Panc1 (cell line): ENCODE data around the gene ZNF684. TPM values are rescaled to one million over a fixed set of nuclear protein-coding genes. Genes with fewer than 3 reads are reported as not detected.
"Not testable (repeated sequence)": the region's sequence is repeated elsewhere in the genome, so short reads cannot be mapped to it uniquely, and the experiment has no call there.

Experiments
- ATAC-seq: fragments of 200-7000 bp; cut with Tn5 transposase; 2 replicates; pipeline ENCODE4 v1.9.1; 2020; ENCODE audit warnings: mild to moderate bottlenecking, moderate library complexity
- BruUV-seq: library from RNA; stranded (reverse); fragments of 400-500 nt; replicated peaks from 2 replicates; lab custom pipeline; 2021; lab: Mats Ljungman, UMichigan
- CTCF ChIA-PET: fragments of 300-600 bp; sonication (Branson Sonifier 250); formaldehyde crosslinking; loops from one replicate; lab custom pipeline; 2022; ENCODE audit warnings: antibody characterized with exemption; lab: Charles Lee
- POLR2A ChIA-PET: fragments of 300-600 bp; sonication (Branson Sonifier 250); formaldehyde crosslinking; loops from one replicate; lab custom pipeline; 2022; ENCODE audit warnings: antibody characterized with exemption; lab: Charles Lee
- DNase-seq: peaks from one replicate; pipeline ENCODE4 v3.0.0-alpha.2; 2010; ENCODE audit warnings: low read depth, low spot score
- H3K27ac ChIP-seq: 2 replicates; pipeline ENCODE4 v1.5.1; 2011; ENCODE audit warnings: mild to moderate bottlenecking, low read length, inconsistent platforms
- H3K27me3 ChIP-seq: fragments of 200-500 bp; sonication (Bioruptor generic); 2 replicates; pipeline ENCODE4 v1.6.0; 2014; ENCODE audit warnings: low read length, inconsistent platforms; ENCODE audit not compliant: control insufficient read depth, insufficient read depth
- H3K36me3 ChIP-seq: fragments of 200-500 bp; sonication (Bioruptor generic); 2 replicates; pipeline ENCODE4 v1.5.1; 2014; ENCODE audit warnings: inconsistent platforms, mild to moderate bottlenecking, low read length, moderate library complexity; ENCODE audit not compliant: control insufficient read depth, insufficient read depth
- H3K4me1 ChIP-seq: 2 replicates; pipeline ENCODE4 v1.5.1; 2011; ENCODE audit warnings: inconsistent platforms, mild to moderate bottlenecking, low read length, moderate library complexity; ENCODE audit not compliant: control insufficient read depth, insufficient read depth
- H3K4me3 ChIP-seq, 2 experiments: 2 replicates each; pipeline ENCODE4 v1.5.1; 2011 to 2012; ENCODE audit warnings: low read depth in 2 of 2, low read length in 2 of 2, mild to moderate bottlenecking in 2 of 2, inconsistent platforms in 1 of 2, moderate library complexity in 1 of 2
- H3K9me3 ChIP-seq: fragments of 200-500 bp; sonication (Bioruptor generic); 2 replicates; pipeline ENCODE4 v1.5.1; 2014; ENCODE audit warnings: low read depth, mild to moderate bottlenecking, inconsistent platforms, low read length, moderate library complexity; ENCODE audit not compliant: control insufficient read depth, insufficient read depth
- CTCF ChIP-seq: fragments of 450-650 bp; IDR thresholded peaks from 2 replicates; pipeline ENCODE4 v1.5.1; 2017; ENCODE audit warnings: mild to moderate bottlenecking
- POLR2AphosphoS5 ChIP-seq: IDR thresholded peaks from 2 replicates; pipeline ENCODE4 v1.6.1; 2012; ENCODE audit warnings: mild to moderate bottlenecking, low read depth, low read length, moderate library complexity
- SIN3A ChIP-seq: IDR thresholded peaks from 2 replicates; pipeline ENCODE4 v1.6.1; 2012; ENCODE audit warnings: low read depth, mild to moderate bottlenecking, low read length, moderate library complexity, borderline replicate concordance; ENCODE audit not compliant: insufficient read depth
- TCF7L2 ChIP-seq: IDR thresholded peaks from 2 replicates; pipeline ENCODE4 v1.6.1; 2011; ENCODE audit warnings: mild to moderate bottlenecking, low read depth, low read length, inconsistent platforms
- in situ Hi-C: cut with HindIII; loops from 2 replicates; pipeline ENCODE4 v1.10.0; 2016; ENCODE audit warnings: low sequenced_read_pairs, low pct_unique_long_range_greater_than_20kb
- intact Hi-C: fragments of 100-400 bp; cut with micrococcal nuclease; formaldehyde crosslinking; loops from one replicate; pipeline ENCODE4 v1.10.0; 2022; ENCODE audit not compliant: unreplicated experiment
- total RNA-seq: library from RNA; stranded (reverse); gene quantifications from one replicate; pipeline ENCODE4 v1.2.1, GENCODE V29; 2021; ENCODE audit not compliant: unreplicated experiment
- TF ChIP-seq, protein P1 (sequence below), 2 experiments: IDR thresholded peaks; 2 replicates each; pipeline ENCODE4 v1.6.1; 2011 to 2012; ENCODE audit warnings: low read depth in 2 of 2, control low read depth in 1 of 2, low read length in 1 of 2, mild to moderate bottlenecking in 1 of 2, moderate library complexity in 1 of 2; ENCODE audit not compliant: insufficient read depth in 1 of 2

Gene ZNF684
- total RNA-seq, 1 experiment from 2014 or later = 5.3 TPM

GRCh38 chr1:40558241-40558640 is 26.8 kb downstream of the ZNF684 start:
- CTCF ChIA-PET = interaction anchor here (0.6 kb wide), 1 partner anchor 215 kb away, joined by 6 read pairs; no protein-coding TSS in a partner anchor
- H3K27me3 ChIP-seq, H3K9me3 ChIP-seq, POLR2A ChIA-PET, H3K4me3 ChIP-seq, BruUV-seq, H3K4me1 ChIP-seq, DNase-seq, H3K36me3 ChIP-seq, in situ Hi-C loops, ATAC-seq, intact Hi-C loops, H3K27ac ChIP-seq: not testable (repeated sequence)

DNA sequence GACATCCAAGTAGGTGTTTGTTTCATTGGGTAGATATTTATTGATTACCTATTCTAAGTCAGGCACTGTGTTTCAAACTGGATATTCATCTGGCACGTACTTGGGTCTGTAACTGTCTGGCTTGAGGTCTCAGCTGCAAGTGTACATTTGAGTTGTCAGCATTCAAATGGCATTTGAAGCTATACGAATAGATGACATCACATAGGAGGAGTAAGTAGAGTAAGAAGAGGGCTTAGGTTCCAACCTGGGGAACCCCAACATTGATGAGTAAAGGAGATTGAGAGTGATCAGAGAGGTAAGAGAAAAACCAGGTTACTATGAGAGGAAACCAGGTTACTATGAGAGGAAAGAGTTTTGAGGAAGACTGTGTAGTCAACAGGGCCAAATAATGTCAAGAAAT is 30.7 kb downstream of the ZNF684 start:
- Histone ChIP-seq H3K4me3 (no peak overlapping the region), H3K27me3 (no peaks in the 10 kb centered on the region), H3K27ac (no peak overlapping the region), H3K4me1 (no peaks in the 10 kb centered on the region), H3K36me3 (no peaks in the 10 kb centered on the region), H3K9me3 (no peaks in the 10 kb centered on the region)
- DNase-seq (no peak), ATAC-seq (no peak)
- ChIA-PET POLR2A (no interaction called here), CTCF (no interaction called here)
- intact Hi-C loops (no loop called here), in situ Hi-C loops (no loop called here)
- TF ChIP-seq TCF7L2 (no peak), SIN3A (no peak)
- no TSS peak for BruUV-seq

- Histone ChIP-seq H3K4me3 (no peak overlapping the region), H3K27ac (no peak overlapping the region), H3K36me3 (no peaks in the 10 kb centered on the region), H3K27me3 (no peaks in the 10 kb centered on the region), H3K9me3 (no peaks in the 10 kb centered on the region), H3K4me1 (no peaks in the 10 kb centered on the region)
- no peak for ATAC-seq
- POLR2A ChIA-PET = no interaction called here
- TF ChIP-seq POLR2AphosphoS5 (no peak), SIN3A (no peak), TCF7L2 (no peak)
- intact Hi-C loops = no loop called here
- CTCF ChIA-PET = no interaction called here
- BruUV-seq = no TSS peak
- no peak for DNase-seq
- in situ Hi-C loops = no loop called here
Observed at GRCh38 chr1:40563266-40563665, 31.8 kb downstream of the ZNF684 start.

DNA sequence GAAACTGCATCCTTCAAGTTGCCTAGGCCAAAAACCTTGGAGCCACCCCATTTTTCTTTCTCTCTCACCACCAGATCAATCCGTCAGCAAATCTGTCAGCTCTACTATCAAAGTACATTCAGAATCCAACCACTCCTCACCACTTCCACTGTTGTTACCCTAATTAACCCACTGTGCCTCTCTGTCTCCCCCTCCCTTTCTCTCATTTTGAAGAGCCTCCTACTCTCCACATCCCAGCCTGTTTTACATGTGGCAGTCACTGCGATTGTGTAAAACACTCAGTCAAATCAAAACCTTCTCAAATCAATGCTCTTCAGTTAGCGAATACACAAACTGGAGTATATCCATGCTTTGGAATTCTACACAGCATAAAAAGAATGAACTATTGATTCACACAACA is 33.1 kb downstream of the ZNF684 start:
- POLR2A ChIA-PET = no interaction called here
- intact Hi-C loops (no loop called here), in situ Hi-C loops (no loop called here)
- no TSS peak for BruUV-seq
- Histone ChIP-seq H3K36me3 (no peaks in the 10 kb centered on the region), H3K9me3 (no peaks in the 10 kb centered on the region), H3K4me1 (no peaks in the 10 kb centered on the region), H3K27ac (no peak overlapping the region), H3K27me3 (no peaks in the 10 kb centered on the region), H3K4me3 (no peak overlapping the region)
- CTCF ChIA-PET = no interaction called here
- ATAC-seq (no peak), DNase-seq (no peak)
- TF ChIP-seq, protein P1, sequence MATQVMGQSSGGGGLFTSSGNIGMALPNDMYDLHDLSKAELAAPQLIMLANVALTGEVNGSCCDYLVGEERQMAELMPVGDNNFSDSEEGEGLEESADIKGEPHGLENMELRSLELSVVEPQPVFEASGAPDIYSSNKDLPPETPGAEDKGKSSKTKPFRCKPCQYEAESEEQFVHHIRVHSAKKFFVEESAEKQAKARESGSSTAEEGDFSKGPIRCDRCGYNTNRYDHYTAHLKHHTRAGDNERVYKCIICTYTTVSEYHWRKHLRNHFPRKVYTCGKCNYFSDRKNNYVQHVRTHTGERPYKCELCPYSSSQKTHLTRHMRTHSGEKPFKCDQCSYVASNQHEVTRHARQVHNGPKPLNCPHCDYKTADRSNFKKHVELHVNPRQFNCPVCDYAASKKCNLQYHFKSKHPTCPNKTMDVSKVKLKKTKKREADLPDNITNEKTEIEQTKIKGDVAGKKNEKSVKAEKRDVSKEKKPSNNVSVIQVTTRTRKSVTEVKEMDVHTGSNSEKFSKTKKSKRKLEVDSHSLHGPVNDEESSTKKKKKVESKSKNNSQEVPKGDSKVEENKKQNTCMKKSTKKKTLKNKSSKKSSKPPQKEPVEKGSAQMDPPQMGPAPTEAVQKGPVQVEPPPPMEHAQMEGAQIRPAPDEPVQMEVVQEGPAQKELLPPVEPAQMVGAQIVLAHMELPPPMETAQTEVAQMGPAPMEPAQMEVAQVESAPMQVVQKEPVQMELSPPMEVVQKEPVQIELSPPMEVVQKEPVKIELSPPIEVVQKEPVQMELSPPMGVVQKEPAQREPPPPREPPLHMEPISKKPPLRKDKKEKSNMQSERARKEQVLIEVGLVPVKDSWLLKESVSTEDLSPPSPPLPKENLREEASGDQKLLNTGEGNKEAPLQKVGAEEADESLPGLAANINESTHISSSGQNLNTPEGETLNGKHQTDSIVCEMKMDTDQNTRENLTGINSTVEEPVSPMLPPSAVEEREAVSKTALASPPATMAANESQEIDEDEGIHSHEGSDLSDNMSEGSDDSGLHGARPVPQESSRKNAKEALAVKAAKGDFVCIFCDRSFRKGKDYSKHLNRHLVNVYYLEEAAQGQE (IDR thresholded peaks at IDR 0.05; ENCODE audit: insufficient read depth in 1 of 2, low read depth in 2 of 2, low read length in 1 of 2) = no peak
- TF ChIP-seq SIN3A (no peak), CTCF (no peak), TCF7L2 (no peak), POLR2AphosphoS5 (no peak)
